HEK293 (cell line): Measurements from ENCODE around the gene TMEM106A.

Experiments used
- CTCF ChIA-PET: fragments of 350-600 bp; formaldehyde crosslinking; extraction: SDS; loops from one replicate; lab custom pipeline; 2021; ENCODE audit warnings: antibody characterized with exemption; lab: Yijun Ruan, JAX
- POLR2A ChIA-PET: fragments of 300-600 bp; formaldehyde crosslinking; extraction: SDS; loops from one replicate; lab custom pipeline; 2020; ENCODE audit warnings: antibody characterized with exemption, inconsistent platforms; lab: Yijun Ruan, JAX
- H3K27ac ChIP-seq: fragments of 200-500 bp; sonication (Bioruptor generic); 2 replicates; pipeline ENCODE4 v1.5.1; 2014; ENCODE audit warnings: low read depth, low read length, control low read depth, inconsistent platforms; ENCODE audit errors: extremely low read depth
- H3K36me3 ChIP-seq, 2 experiments: fragments of 200-500 bp in 1 of 2; sonication (Bioruptor generic) in 1 of 2; 1 replicate in 1 of 2; 2 replicates in 1 of 2; pipeline ENCODE4 v1.5.1; 2014 to 2017; ENCODE audit warnings: inconsistent platforms in 2 of 2, low read length in 2 of 2; ENCODE audit not compliant: control insufficient read depth in 2 of 2, insufficient read depth in 1 of 2
- H3K4me1 ChIP-seq: fragments of 200-500 bp; sonication (Bioruptor generic); 2 replicates; pipeline ENCODE4 v1.5.1; 2014; ENCODE audit warnings: mild to moderate bottlenecking, low read length, inconsistent platforms; ENCODE audit not compliant: control insufficient read depth, insufficient read depth
- H3K4me3 ChIP-seq: 2 replicates; pipeline ENCODE4 v1.5.1; 2011; ENCODE audit warnings: low read depth, mild to moderate bottlenecking, control low read depth, low read length, moderate library complexity
- H3K9me3 ChIP-seq: fragments of 200-500 bp; sonication (Bioruptor generic); 2 replicates; pipeline ENCODE4 v1.5.1; 2014; ENCODE audit warnings: low read depth, low read length, inconsistent platforms; ENCODE audit not compliant: control insufficient read depth, insufficient read depth
- CTCF ChIP-seq: fragments of 450-650 bp; formaldehyde crosslinking; IDR thresholded peaks from 2 replicates; pipeline ENCODE4 v1.5.1; 2016; ENCODE audit warnings: missing biosample characterization, missing genetic modification characterization
- FEZF1 ChIP-seq: fragments of 450-650 bp; formaldehyde crosslinking; IDR thresholded peaks from 2 replicates; pipeline ENCODE4 v1.5.1; 2016; ENCODE audit warnings: missing biosample characterization, missing genetic modification characterization
- KLF9 ChIP-seq: fragments of 450-650 bp; formaldehyde crosslinking; IDR thresholded peaks from 2 replicates; pipeline ENCODE4 v1.5.1; 2016; ENCODE audit warnings: missing biosample characterization, missing genetic modification characterization, low read depth
- MYNN ChIP-seq: fragments of 450-650 bp; formaldehyde crosslinking; IDR thresholded peaks from 2 replicates; pipeline ENCODE4 v1.5.1; 2016; ENCODE audit warnings: missing biosample characterization, missing genetic modification characterization, borderline replicate concordance
- PRDM6 ChIP-seq: fragments of 450-650 bp; formaldehyde crosslinking; IDR thresholded peaks from 2 replicates; pipeline ENCODE4 v1.5.1; 2017; ENCODE audit warnings: missing biosample characterization, missing genetic modification characterization
- ZBTB21 ChIP-seq: fragments of 450-650 bp; formaldehyde crosslinking; IDR thresholded peaks from 2 replicates; pipeline ENCODE4 v1.5.1; 2017; ENCODE audit warnings: missing biosample characterization, missing genetic modification characterization
- ZFP41 ChIP-seq: fragments of 450-650 bp; formaldehyde crosslinking; IDR thresholded peaks from 2 replicates; pipeline ENCODE4 v1.5.1; 2016; ENCODE audit warnings: missing biosample characterization, missing genetic modification characterization, borderline replicate concordance
- ZNF138 ChIP-seq: fragments of 450-650 bp; formaldehyde crosslinking; IDR thresholded peaks from 2 replicates; pipeline ENCODE4 v1.5.1; 2016; ENCODE audit warnings: missing biosample characterization, missing genetic modification characterization, borderline replicate concordance
- ZNF169 ChIP-seq: fragments of 450-650 bp; formaldehyde crosslinking; IDR thresholded peaks from 2 replicates; pipeline ENCODE4 v1.5.1; 2016; ENCODE audit warnings: missing biosample characterization, missing genetic modification characterization
- ZNF18 ChIP-seq: fragments of 450-650 bp; formaldehyde crosslinking; IDR thresholded peaks from 2 replicates; pipeline ENCODE4 v1.5.1; 2016; ENCODE audit warnings: missing biosample characterization, missing genetic modification characterization
- ZNF202 ChIP-seq: fragments of 450-650 bp; formaldehyde crosslinking; IDR thresholded peaks from 2 replicates; pipeline ENCODE4 v1.5.1; 2016; ENCODE audit warnings: missing biosample characterization, missing genetic modification characterization, borderline replicate concordance
- ZNF449 ChIP-seq: fragments of 450-650 bp; formaldehyde crosslinking; IDR thresholded peaks from 2 replicates; pipeline ENCODE4 v1.5.1; 2017; ENCODE audit warnings: missing biosample characterization, mild to moderate bottlenecking, missing genetic modification characterization, moderate library complexity
- ZNF521 ChIP-seq: fragments of 450-650 bp; formaldehyde crosslinking; IDR thresholded peaks from 2 replicates; pipeline ENCODE4 v1.5.1; 2017; ENCODE audit warnings: missing biosample characterization, mild to moderate bottlenecking, missing genetic modification characterization
- ZNF571 ChIP-seq: fragments of 450-650 bp; formaldehyde crosslinking; IDR thresholded peaks from 2 replicates; pipeline ENCODE4 v1.5.0; 2017; ENCODE audit warnings: missing biosample characterization, missing genetic modification characterization
- ZNF664 ChIP-seq: fragments of 450-650 bp; formaldehyde crosslinking; IDR thresholded peaks from 2 replicates; pipeline ENCODE4 v1.5.1; 2016; ENCODE audit warnings: missing biosample characterization, missing genetic modification characterization
- ZNF792 ChIP-seq: fragments of 450-650 bp; formaldehyde crosslinking; IDR thresholded peaks from 2 replicates; pipeline ENCODE4 v1.5.1; 2016; ENCODE audit warnings: missing biosample characterization, missing genetic modification characterization
- ZNF843 ChIP-seq: fragments of 450-650 bp; formaldehyde crosslinking; IDR thresholded peaks from 2 replicates; pipeline ENCODE4 v1.5.1; 2016; ENCODE audit warnings: missing biosample characterization, missing genetic modification characterization

TMEM106A gene

GRCh38 chr17:43171586-43172487, 39.8 kb upstream of the TMEM106A start (continued):
- TF ChIP-seq PRDM6 (tag by site-specific recombination): no peak; the same call in 1 of the 2 replicates
- TF ChIP-seq, all 188 proteins: peak for 10

- peaks cover 32 to 55% of the 10 kb centered on the region in 2 experiments for H3K36me3 ChIP-seq
- no peaks in the 10 kb centered on the region for H3K9me3 ChIP-seq
- peak; percentile 52; the same call in 1 of the 2 replicates for TF ChIP-seq ZNF664 (tag by site-specific recombination)
- TF ChIP-seq ZBTB21 (tag by site-specific recombination): no peak
- TF ChIP-seq ZNF202 (tag by site-specific recombination): no peak
- TF ChIP-seq ZNF521 (tag by site-specific recombination): no peak
- TF ChIP-seq ZNF449 (tag by site-specific recombination): no peak
- TF ChIP-seq MYNN (tag by site-specific recombination): no peak
- TF ChIP-seq ZNF843 (tag by site-specific recombination): no peak
- no peak for TF ChIP-seq ZNF138 (tag by site-specific recombination)
- no peak overlapping the region for H3K4me3 ChIP-seq
- H3K27ac ChIP-seq: no peak overlapping the region
- ChIA-PET POLR2A (no interaction called here), CTCF (interaction anchor here (0.6 kb wide), 2 partner anchors 25 to 174 kb away, joined by 3 read pairs; no protein-coding TSS in a partner anchor)
- peaks cover 4% of the 10 kb centered on the region; the same call in 1 of the 2 replicates for H3K4me1 ChIP-seq
These were observed 36.2 kb upstream of the TMEM106A start for GRCh38 chr17:43175213-43176118.

GRCh38 chr17:43176119-43176570, 35.5 kb upstream of the TMEM106A start:
- TF ChIP-seq ZNF169 (tag by site-specific recombination) (no peak), ZNF792 (tag by site-specific recombination) (no peak), KLF9 (no peak), CTCF (tag by site-specific recombination) (no peak), ZNF18 (tag by site-specific recombination) (no peak), ZFP41 (tag by site-specific recombination) (no peak), FEZF1 (tag by site-specific recombination) (no peak), ZNF571 (no peak)
- Histone ChIP-seq H3K4me1 (peaks cover 4% of the 10 kb centered on the region; the same call in 1 of the 2 replicates), H3K36me3 (peaks cover 37 to 59% of the 10 kb centered on the region in 2 experiments), H3K27ac (no peak overlapping the region), H3K4me3 (no peak overlapping the region), H3K9me3 (no peaks in the 10 kb centered on the region)
- ChIA-PET POLR2A (no interaction called here), CTCF (interaction anchor here (0.6 to 0.7 kb wide), 2 partner anchors 24 to 709 kb away, joined by 3 read pairs; no protein-coding TSS in a partner anchor)
